Mesenchymal stem cell (in vitro differentiated cells and primary cell): ENCODE data around the gene SMIM12.

Experiments used
- DNase-seq: peaks from one replicate; pipeline ENCODE4 v3.0.0-alpha.2; 2013
- H2AFZ ChIP-seq: one replicate; pipeline ENCODE4 v1.6.1; 2013; ENCODE audit warnings: low read depth, mild to moderate bottlenecking, control low read depth, inconsistent platforms, low read length, moderate library complexity
- H2AK5ac ChIP-seq: 2 replicates; pipeline ENCODE4 v1.6.1; 2013; ENCODE audit warnings: low read length, moderate library complexity, mild to moderate bottlenecking, inconsistent platforms; ENCODE audit not compliant: severe bottlenecking
- H2BK120ac ChIP-seq: one replicate; pipeline ENCODE4 v1.6.1; 2013; ENCODE audit warnings: low read depth, mild to moderate bottlenecking, inconsistent platforms, low read length, moderate library complexity
- H2BK12ac ChIP-seq, 2 experiments: one replicate each; pipeline ENCODE4 v1.6.1; 2013; ENCODE audit warnings: inconsistent platforms in 2 of 2, low read length in 2 of 2, mild to moderate bottlenecking in 2 of 2, moderate library complexity in 2 of 2, control low read depth in 1 of 2
- H2BK15ac ChIP-seq: one replicate; pipeline ENCODE4 v1.6.1; 2013; ENCODE audit warnings: mild to moderate bottlenecking, low read depth, inconsistent platforms; ENCODE audit not compliant: poor library complexity, severe bottlenecking
- H2BK5ac ChIP-seq: 2 replicates; pipeline ENCODE4 v1.6.1; 2013; ENCODE audit warnings: low read depth, mild to moderate bottlenecking, low read length, control low read depth, inconsistent platforms; ENCODE audit not compliant: poor library complexity, severe bottlenecking
- H3K14ac ChIP-seq, 2 experiments: one replicate each; pipeline ENCODE4 v1.6.1; 2013; ENCODE audit warnings: inconsistent platforms in 2 of 2, low read length in 2 of 2, control low read depth in 1 of 2, mild to moderate bottlenecking in 1 of 2, moderate library complexity in 1 of 2
- H3K18ac ChIP-seq, 2 experiments: one replicate each; pipeline ENCODE4 v1.6.1; 2013; ENCODE audit warnings: inconsistent platforms in 2 of 2, low read length in 2 of 2, control low read depth in 1 of 2, low read depth in 1 of 2, mild to moderate bottlenecking in 1 of 2
- H3K23ac ChIP-seq, 2 experiments: one replicate each; pipeline ENCODE4 v1.6.1; 2013; ENCODE audit warnings: inconsistent platforms in 2 of 2, low read length in 2 of 2, mild to moderate bottlenecking in 2 of 2, moderate library complexity in 2 of 2, control low read depth in 1 of 2
- H3K27ac ChIP-seq: 2 replicates; pipeline ENCODE4 v1.5.1; 2013; ENCODE audit warnings: mild to moderate bottlenecking, moderate library complexity, low read length, control low read depth, inconsistent platforms; ENCODE audit not compliant: poor library complexity, severe bottlenecking
- H3K27me3 ChIP-seq, 2 experiments: 2 replicates each; pipeline versions ENCODE4 v1.6.1 to v1.7.0; 2013; ENCODE audit warnings: low read length in 2 of 2, mild to moderate bottlenecking in 2 of 2, moderate library complexity in 2 of 2, control low read depth in 1 of 2, inconsistent platforms in 1 of 2; ENCODE audit not compliant: control insufficient read depth in 1 of 2, insufficient read depth in 1 of 2
- H3K36me3 ChIP-seq, 2 experiments: 2 replicates each; pipeline versions ENCODE4 v1.6.1 to v1.7.0; 2013; ENCODE audit warnings: low read length in 2 of 2, control low read depth in 1 of 2, inconsistent platforms in 1 of 2, low read depth in 1 of 2, mild to moderate bottlenecking in 1 of 2; ENCODE audit not compliant: insufficient read depth in 2 of 2, control insufficient read depth in 1 of 2
- H3K4ac ChIP-seq, 2 experiments: one replicate each; pipeline ENCODE4 v1.6.1; 2013; ENCODE audit warnings: inconsistent platforms in 2 of 2, low read length in 2 of 2, mild to moderate bottlenecking in 2 of 2, moderate library complexity in 2 of 2, control low read depth in 1 of 2, low read depth in 1 of 2
- H3K4me1 ChIP-seq: 2 replicates; pipeline ENCODE4 v1.6.1; 2013; ENCODE audit warnings: low read depth, low read length, control low read depth; ENCODE audit not compliant: control insufficient read depth, insufficient read depth
- H3K4me2 ChIP-seq: 2 replicates; pipeline ENCODE4 v1.6.1; 2013; ENCODE audit warnings: low read length, mild to moderate bottlenecking, inconsistent platforms; ENCODE audit not compliant: poor library complexity, severe bottlenecking
- H3K4me3 ChIP-seq, 2 experiments: 2 replicates each; pipeline versions ENCODE4 v1.5.1 to v1.7.0; 2013; ENCODE audit warnings: low read length in 2 of 2, mild to moderate bottlenecking in 2 of 2, control low read depth in 1 of 2, low read depth in 1 of 2; ENCODE audit not compliant: insufficient read depth in 1 of 2
- H3K79me1 ChIP-seq: replicated peaks from 2 replicates; pipeline ENCODE4 v1.6.1; 2013; ENCODE audit warnings: mild to moderate bottlenecking, control low read depth, low read length, inconsistent platforms; ENCODE audit not compliant: poor library complexity, severe bottlenecking
- H3K9ac ChIP-seq: 2 replicates; pipeline ENCODE4 v1.7.0; 2013; ENCODE audit warnings: mild to moderate bottlenecking, low read length, moderate library complexity
- H3K9me3 ChIP-seq: 2 replicates; pipeline ENCODE4 v1.7.0; 2013; ENCODE audit warnings: mild to moderate bottlenecking, low read length; ENCODE audit not compliant: control insufficient read depth
- H4K8ac ChIP-seq: one replicate; pipeline ENCODE4 v1.6.1; 2013; ENCODE audit warnings: inconsistent platforms, mild to moderate bottlenecking, low read length, moderate library complexity
- H4K91ac ChIP-seq: one replicate; pipeline ENCODE4 v1.6.1; 2013; ENCODE audit warnings: mild to moderate bottlenecking, low read length, inconsistent platforms
- WGBS: methylation state at CpG from one replicate; pipeline ENCODE4 v1.1.7; 2013; ENCODE audit warnings: mixed read lengths; 5-methylcytosine and 5-hydroxymethylcytosine counted together

The SMIM12 gene

DNA sequence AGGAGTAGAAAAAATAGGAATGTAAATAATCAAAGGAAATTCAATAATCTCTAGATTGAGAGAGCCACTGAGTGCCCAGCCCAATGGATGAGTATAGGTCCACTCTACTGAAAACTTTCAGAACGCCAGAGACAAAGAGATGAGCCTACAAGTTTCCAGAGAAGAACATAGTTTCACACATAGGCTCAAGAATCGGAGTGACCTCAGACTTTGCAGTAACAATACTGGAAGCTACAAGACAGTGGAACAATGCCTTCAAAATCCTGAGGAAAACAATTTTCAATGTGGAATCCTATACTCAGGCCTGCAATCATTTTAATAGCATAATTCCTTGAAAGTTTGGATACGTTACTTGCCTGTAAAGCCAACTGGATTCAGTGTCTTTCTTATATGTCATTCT lies 55.8 kb downstream of the SMIM12 start:
- no peak overlapping the region for H4K91ac ChIP-seq
- H3K4me1 ChIP-seq = no peaks in the 10 kb centered on the region
- no peaks in the 10 kb centered on the region for H3K79me1 ChIP-seq
- H3K27me3 ChIP-seq = no peaks in the 10 kb centered on the region
- DNase-seq = no peak
- no peak overlapping the region for H2BK120ac ChIP-seq
- H2BK15ac ChIP-seq = no peak overlapping the region
- no peak overlapping the region for H3K4me3 ChIP-seq
- peaks cover 7% of the 10 kb centered on the region for H3K9me3 ChIP-seq
- no peak overlapping the region for H2AK5ac ChIP-seq
- no peak overlapping the region for H3K4ac ChIP-seq
- H3K14ac ChIP-seq = no peak overlapping the region
- WGBS = 75% methylated on average over 3 of the region's 3 CpGs
- no peak overlapping the region for H3K4me2 ChIP-seq
- H3K27ac ChIP-seq = no peak overlapping the region
- no peak overlapping the region for H4K8ac ChIP-seq
- H3K23ac ChIP-seq = no peak overlapping the region
- no peak overlapping the region for H2BK12ac ChIP-seq
- no peak overlapping the region for H3K9ac ChIP-seq
- no peak overlapping the region for H2AFZ ChIP-seq
- no peak overlapping the region for H3K18ac ChIP-seq
- no peak overlapping the region for H2BK5ac ChIP-seq
- no peaks in the 10 kb centered on the region for H3K36me3 ChIP-seq
